ENCODE data around the gene AMPH. TPM values are rescaled to one million over a fixed set of nuclear protein-coding genes. Genes with fewer than 3 reads are reported as not detected.

AMPH gene
- total and polyA plus RNA-seq, 9 of the 15 experiments (the other 6 are each of a cell fraction or from before 2014, with no cell fraction given): 0.03 to 0.35 TPM; not detected in 7

GRCh38 chr7:38481401-38481800 lies 149.8 kb downstream of the AMPH start:
- 6% methylated on average over 2 of the region's 2 CpGs for WGBS (ENCODE audit: insufficient coverage, low coverage, missing lambda C conversion rate)
- Histone ChIP-seq H3K4me1 (replicated peaks in 1 of 2; ENCODE audit: control insufficient read depth in 2 of 2, insufficient read depth in 2 of 2, low read length in 2 of 2) (no peaks in the 10 kb centered on the region), H3K27me3 (ENCODE audit: control insufficient read depth in 2 of 2, insufficient read depth in 2 of 2, low read length in 2 of 2) (no peaks in the 10 kb centered on the region), H3K27ac (ENCODE audit: extremely low read depth, low read depth, low read length) (no peak overlapping the region), H3K9me3 (replicated peaks; ENCODE audit: control insufficient read depth, insufficient read depth, low read depth, low read length) (no peaks in the 10 kb centered on the region), H4K20me1 (replicated peaks; ENCODE audit: control insufficient read depth, insufficient read depth, low read length) (no peaks in the 10 kb centered on the region), H3K79me2 (ENCODE audit: control insufficient read depth, insufficient read depth, low read length) (no peaks in the 10 kb centered on the region), H3K36me3 (ENCODE audit: control insufficient read depth, insufficient read depth, low read length) (no peaks in the 10 kb centered on the region), H2AFZ (ENCODE audit: low read depth, low read length) (no peak overlapping the region), H3K4me2 (ENCODE audit: insufficient read depth, low read length) (no peak overlapping the region), H3K9me1 (ENCODE audit: control insufficient read depth, insufficient read depth, low read length) (no peaks in the 10 kb centered on the region), H3K9ac (ENCODE audit: insufficient read depth in 1 of 2, low read depth in 2 of 2, low read length in 2 of 2) (no peak overlapping the region), H3K4me3 (no peak overlapping the region)
- intact Hi-C loops (cut with micrococcal nuclease) (no loop called here), in situ Hi-C loops (cut with MboI) (no loop called here)
- no peak for DNase-seq (ENCODE audit: extremely low read depth in 1 of 4, low spot score in 3 of 4)
- peak; percentile 6 for FAIRE-seq
- ATAC-seq: no peak
- TF ChIP-seq ZNF124 (CRISPR knock-in tag; IDR thresholded peaks at IDR 0.05) (no peak), ZNF232 (CRISPR knock-in tag; IDR thresholded peaks at IDR 0.05) (no peak), ZNF253 (CRISPR knock-in tag; conservative IDR thresholded peaks at IDR 0.05) (no peak), GTF2F1 (IDR thresholded peaks at IDR 0.05; ENCODE audit: low read depth, low read length) (no peak), ZNF280B (CRISPR knock-in tag; IDR thresholded peaks at IDR 0.05) (no peak), MEF2A (IDR thresholded peaks at IDR 0.05; ENCODE audit: control insufficient read depth, low read depth, low read length) (no peak), ZNF785 (CRISPR knock-in tag; IDR thresholded peaks at IDR 0.05) (no peak), FOXA3 (CRISPR knock-in tag; conservative IDR thresholded peaks at IDR 0.05 in 1 of 2, IDR thresholded peaks at IDR 0.05 in 1 of 2) (no peak), SRSF1 (IDR thresholded peaks at IDR 0.05; ENCODE audit: low read depth, low read length) (no peak), ZNF146 (CRISPR knock-in tag; IDR thresholded peaks at IDR 0.05; ENCODE audit: unreplicated experiment) (no peak)
- BruUV-seq (replicated peaks): no TSS peak
- ChIA-PET POLR2A (no interaction called here), CTCF (ENCODE audit: low intra/inter-chr PET ratio) (no interaction called here)

Data from K562 (cell line).